B cell (primary cell): ENCODE results near the gene CTNS. TPM values are rescaled to one million over a fixed set of nuclear protein-coding genes. Genes with fewer than 3 reads are reported as not detected.

ENCODE experiments used
- ATAC-seq: fragments of 200-7000 bp; cut with Tn5 transposase; one replicate; pipeline ENCODE4 v1.10.0; 2021; ENCODE audit warnings: low read depth, mild to moderate bottlenecking, moderate number of reproducible peaks, moderate library complexity
- CTCF ChIA-PET: fragments of 350-600 bp; sonication (Branson Sonifier 250); formaldehyde crosslinking; loops from one replicate; lab custom pipeline; 2021; ENCODE audit warnings: antibody characterized with exemption, inconsistent platforms; lab: Charles Lee
- POLR2A ChIA-PET: fragments of 350-600 bp; sonication (Branson Sonifier 250); formaldehyde crosslinking; loops from one replicate; lab custom pipeline; 2021; ENCODE audit warnings: antibody characterized with exemption; lab: Charles Lee
- DNase-seq: peaks from one replicate; pipeline ENCODE4 v3.0.0; 2013
- H2AFZ ChIP-seq: 2 replicates; pipeline ENCODE4 v1.6.1; 2012; ENCODE audit warnings: mild to moderate bottlenecking, low read depth, low read length; ENCODE audit not compliant: insufficient read depth, poor library complexity, severe bottlenecking
- H3K27ac ChIP-seq, 2 donors: 1 replicate in 1 of 2; 2 replicates in 1 of 2; pipeline ENCODE4 v1.5.1; 2012 to 2013; ENCODE audit warnings: low read length in 2 of 2, mild to moderate bottlenecking in 2 of 2, moderate library complexity in 1 of 2
- H3K27me3 ChIP-seq, 4 experiments: fragments of 200-600 bp in 1 of 4; sonication (generic) in 1 of 4; replicated peaks in 1 of 4; 1 replicate in 2 of 4; 2 replicates in 2 of 4; pipeline versions ENCODE4 v1.6.1 to v1.7.0; 2013 to 2016; ENCODE audit warnings: low read length in 3 of 4, mild to moderate bottlenecking in 2 of 4, mixed read lengths in 1 of 4, moderate library complexity in 1 of 4; ENCODE audit not compliant: insufficient read depth in 4 of 4, control insufficient read depth in 3 of 4; ENCODE audit errors: control extremely low read depth in 1 of 4
- H3K36me3 ChIP-seq, 2 experiments: replicated peaks in 1 of 2; 1 replicate in 1 of 2; 2 replicates in 1 of 2; pipeline versions ENCODE4 v1.6.1 to v1.7.1; 2013; ENCODE audit warnings: low read length in 1 of 2; ENCODE audit not compliant: insufficient read depth in 2 of 2, control insufficient read depth in 1 of 2; ENCODE audit errors: control extremely low read depth in 1 of 2, extremely low read depth in 1 of 2
- H3K4me1 ChIP-seq, 2 donors: fragments of 200-600 bp in 1 of 2; sonication (generic) in 1 of 2; 1 replicate in 1 of 2; 2 replicates in 1 of 2; pipeline versions ENCODE4 v1.5.1 to v1.6.1; 2013 to 2017; ENCODE audit warnings: low read length in 2 of 2; ENCODE audit not compliant: control insufficient read depth in 2 of 2, insufficient read depth in 2 of 2
- H3K4me2 ChIP-seq: replicated peaks from 2 replicates; pipeline ENCODE3; 2012; ENCODE audit warnings: mild to moderate bottlenecking, low read depth, low read length; ENCODE audit not compliant: poor library complexity, severe bottlenecking
- H3K4me3 ChIP-seq, 5 experiments: fragments of 200-600 bp in 1 of 5; sonication (generic) in 1 of 5; 1 replicate in 3 of 5; 2 replicates in 2 of 5; pipeline versions ENCODE4 v1.5.1 to v1.7.0; 2011 to 2016; ENCODE audit warnings: low read length in 4 of 5, mild to moderate bottlenecking in 4 of 5, low read depth in 2 of 5, control low read depth in 1 of 5, moderate library complexity in 1 of 5; ENCODE audit not compliant: insufficient read depth in 1 of 5; ENCODE audit errors: control extremely low read depth in 1 of 5, extremely low read depth in 1 of 5
- H3K79me2 ChIP-seq: fragments of 200-600 bp; sonication (generic); one replicate; pipeline ENCODE4 v1.6.0; 2016; ENCODE audit warnings: low read length; ENCODE audit not compliant: control insufficient read depth, insufficient read depth
- H3K9ac ChIP-seq: fragments of 200-600 bp; sonication (generic); 2 replicates; pipeline ENCODE4 v1.6.1; 2017; ENCODE audit warnings: mild to moderate bottlenecking, low read length, moderate library complexity
- H3K9me3 ChIP-seq, 3 donors: one replicate each; pipeline versions ENCODE4 v1.6.1 to v1.7.1; 2013; ENCODE audit warnings: low read length in 2 of 3; ENCODE audit not compliant: control insufficient read depth in 2 of 3, insufficient read depth in 1 of 3; ENCODE audit errors: control extremely low read depth in 1 of 3
- H4K20me1 ChIP-seq: 2 replicates; pipeline ENCODE4 v1.6.0; 2012; ENCODE audit warnings: mild to moderate bottlenecking, low read length; ENCODE audit not compliant: insufficient read depth, control insufficient read depth, poor library complexity, severe bottlenecking
- H3K27ac Mint-ChIP-seq: one replicate; pipeline ENCODE4 v1.8.0; 2021; ENCODE audit warnings: mixed read lengths
- H3K27me3 Mint-ChIP-seq: one replicate; pipeline ENCODE4 v1.8.0; 2021; ENCODE audit warnings: mixed read lengths
- H3K4me1 Mint-ChIP-seq: one replicate; pipeline ENCODE4 v1.8.0; 2021; ENCODE audit warnings: mixed read lengths
- H3K4me3 Mint-ChIP-seq: one replicate; pipeline ENCODE4 v1.8.0; 2021; ENCODE audit warnings: mixed read lengths
- H3K9me3 Mint-ChIP-seq: one replicate; pipeline ENCODE4 v1.8.0; 2022; ENCODE audit warnings: mixed read lengths; ENCODE audit not compliant: insufficient read depth
- CTCF ChIP-seq: fragments of 200-600 bp; IDR thresholded peaks from one replicate; pipeline ENCODE4 v1.8.0; 2022; ENCODE audit warnings: antibody characterized with exemption, mild to moderate bottlenecking
- EZH2 ChIP-seq: IDR thresholded peaks from 2 replicates; pipeline ENCODE4 v1.6.1; 2012; ENCODE audit warnings: borderline replicate concordance, low read depth, mild to moderate bottlenecking, moderate library complexity, low read length; ENCODE audit not compliant: insufficient read depth, poor library complexity, severe bottlenecking
- WGBS: methylation state at CpG from one replicate; pipeline ENCODE4 v1.1.5; 2013; ENCODE audit warnings: missing lambda C conversion rate; ENCODE audit not compliant: insufficient coverage; 5-methylcytosine and 5-hydroxymethylcytosine counted together
- intact Hi-C: fragments of 100-400 bp; cut with micrococcal nuclease; formaldehyde crosslinking; loops from one replicate; pipeline ENCODE4 v1.10.0; 2022
- polyA plus RNA-seq: library from polyadenylated mRNA; depleted of rRNA; stranded (reverse); fragments of >200 nt; gene quantifications from 2 replicates; pipeline ENCODE4 v1.2.3, GENCODE V29; 2012
- total RNA-seq, 2 donors: library from RNA; stranded (reverse); fragments of 120-200 nt in 1 of 2; gene quantifications; 1 replicate in 1 of 2; 2 replicates in 1 of 2; pipeline versions ENCODE4 v1.2.3 to v1.2.4, GENCODE V29; 2013 to 2022

The CTNS gene
- total and polyA plus RNA-seq, 2 donors (not counting 1 experiment from before 2014, with no cell fraction given) = 11.6 to 24.7 TPM

GRCh38 chr17:3665834-3666233, 29.3 kb downstream of the CTNS start:
- H3K27me3 Mint-ChIP-seq = no peaks in the 10 kb centered on the region
- no peak overlapping the region for H3K4me3 ChIP-seq
- DNase-seq = no peak
- H3K9me3 ChIP-seq = no peaks in the 10 kb centered on the region
- H3K4me1 Mint-ChIP-seq = peaks cover 25% of the 10 kb centered on the region
- POLR2A ChIA-PET = interaction anchor here (0.6 kb wide), 1 partner anchor 89 kb away, joined by 6 read pairs; no protein-coding TSS in a partner anchor
- no peak overlapping the region for H3K27ac Mint-ChIP-seq
- ATAC-seq = no peak
- no peak overlapping the region for H3K4me2 ChIP-seq
- CTCF ChIA-PET = no interaction called here
- peaks cover 0 to 2% of the 10 kb centered on the region in 2 experiments for H3K36me3 ChIP-seq
- peaks cover 11% of the 10 kb centered on the region for H3K79me2 ChIP-seq
- TF ChIP-seq EZH2 (no peak), CTCF (no peak)
- no peak overlapping the region for H3K9ac ChIP-seq
- intact Hi-C loops = loop anchor here (5.0 kb wide), 1 partner anchor 1074 kb away; the partner anchor contains the start of gene PAFAH1B1
- 91% methylated on average over 5 of the region's 5 CpGs for WGBS
- H2AFZ ChIP-seq = no peak overlapping the region
- no peak overlapping the region for H3K27ac ChIP-seq
- H4K20me1 ChIP-seq = peaks cover 12% of the 10 kb centered on the region
- H3K4me3 Mint-ChIP-seq = peak overlapping the region; percentile 68
- H3K4me1 ChIP-seq = peaks cover 11 to 21% of the 10 kb centered on the region in 2 donors
- no peaks in the 10 kb centered on the region for H3K27me3 ChIP-seq
- H3K9me3 Mint-ChIP-seq = no peaks in the 10 kb centered on the region

GRCh38 chr17:3666516-3666915, 30.0 kb downstream of the CTNS start:
- no peaks in the 10 kb centered on the region for H3K27me3 Mint-ChIP-seq
- Histone ChIP-seq H2AFZ (no peak overlapping the region), H3K4me2 (no peak overlapping the region), H3K4me3 (no peak overlapping the region), H3K9ac (no peak overlapping the region), H3K79me2 (peaks cover 11% of the 10 kb centered on the region), H3K27ac (no peak overlapping the region), H4K20me1 (peaks cover 19% of the 10 kb centered on the region), H3K36me3 (peaks cover 0 to 2% of the 10 kb centered on the region in 2 experiments), H3K4me1 (peaks cover 11 to 21% of the 10 kb centered on the region in 2 donors), H3K9me3 (no peaks in the 10 kb centered on the region), H3K27me3 (no peaks in the 10 kb centered on the region)
- ChIA-PET POLR2A (interaction anchor here (0.7 to 0.8 kb wide), 2 partner anchors 8 to 23 kb away, joined by 3 to 6 read pairs; no protein-coding TSS in a partner anchor), CTCF (interaction anchor here (1.3 kb wide), 1 partner anchor 161 kb away, joined by 4 read pairs; no protein-coding TSS in a partner anchor)
- H3K27ac Mint-ChIP-seq = peak overlapping the region; percentile 28
- 96% methylated on average over 2 of the region's 6 CpGs for WGBS
- peak overlapping the region; percentile 68 for H3K4me3 Mint-ChIP-seq
- intact Hi-C loops = loop anchor here (5.0 kb wide), 1 partner anchor 1074 kb away; the partner anchor contains the start of gene PAFAH1B1
- H3K4me1 Mint-ChIP-seq = peaks cover 25% of the 10 kb centered on the region
- no peaks in the 10 kb centered on the region for H3K9me3 Mint-ChIP-seq
- ATAC-seq = no peak
- TF ChIP-seq EZH2 (no peak), CTCF (no peak)
- DNase-seq = no peak
